Omental fat pad (tissue), 4 donors: ENCODE measurements around the gene ARMH3. TPM values are rescaled to one million over a fixed set of nuclear protein-coding genes. Genes with fewer than 3 reads are reported as not detected.

ENCODE experiments used
- ATAC-seq: fragments of 150-250 bp; one replicate; pipeline ENCODE4 v1.9.1; 2016; ENCODE audit warnings: mild to moderate bottlenecking, moderate library complexity; ENCODE audit not compliant: low FRiP score
- DNase-seq: peaks from one replicate; pipeline ENCODE4 v3.0.0-alpha.2; 2019; ENCODE audit warnings: low spot score
- CTCF ChIP-seq, 3 donors: fragments of 450-650 bp; IDR thresholded peaks; one replicate each; pipeline ENCODE4 v1.5.1; 2016 to 2017; ENCODE audit warnings: antibody characterized with exemption in 3 of 3, mild to moderate bottlenecking in 3 of 3, moderate library complexity in 2 of 3
- total RNA-seq, 4 donors: library from RNA; depleted of rRNA; stranded (reverse); fragments of >200 nt; gene quantifications; one replicate each; pipeline ENCODE4 v1.1.0, GENCODE V29; 2016

ARMH3 gene
- total RNA-seq, 4 donors from 2014 or later = 10.0 to 61.8 (median 12.7) TPM

DNA sequence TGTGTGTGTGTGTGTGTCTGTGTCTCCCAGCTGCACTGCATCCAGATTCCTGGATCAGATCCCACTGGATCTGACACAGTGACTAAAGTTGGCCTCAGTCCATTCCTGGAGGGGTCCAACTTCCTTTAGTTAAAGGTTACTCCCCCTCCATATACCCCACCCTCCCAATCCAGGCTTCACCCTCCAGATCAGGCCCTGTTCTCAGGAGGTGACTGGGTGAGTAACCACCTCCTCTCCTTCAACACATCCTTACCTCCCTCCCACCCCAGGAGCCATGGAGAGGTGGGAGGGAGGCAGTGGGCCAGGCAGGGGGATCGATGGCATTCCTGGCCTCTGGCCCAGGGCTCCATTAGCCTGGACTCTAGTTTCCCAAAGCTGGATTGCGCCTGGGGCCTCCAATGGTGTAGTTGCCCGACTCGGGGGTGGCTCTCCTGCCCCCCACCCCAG is 223.6 kb downstream of the ARMH3 start:
- TF ChIP-seq CTCF (IDR thresholded peaks at IDR 0.05) = no peak

DNA sequence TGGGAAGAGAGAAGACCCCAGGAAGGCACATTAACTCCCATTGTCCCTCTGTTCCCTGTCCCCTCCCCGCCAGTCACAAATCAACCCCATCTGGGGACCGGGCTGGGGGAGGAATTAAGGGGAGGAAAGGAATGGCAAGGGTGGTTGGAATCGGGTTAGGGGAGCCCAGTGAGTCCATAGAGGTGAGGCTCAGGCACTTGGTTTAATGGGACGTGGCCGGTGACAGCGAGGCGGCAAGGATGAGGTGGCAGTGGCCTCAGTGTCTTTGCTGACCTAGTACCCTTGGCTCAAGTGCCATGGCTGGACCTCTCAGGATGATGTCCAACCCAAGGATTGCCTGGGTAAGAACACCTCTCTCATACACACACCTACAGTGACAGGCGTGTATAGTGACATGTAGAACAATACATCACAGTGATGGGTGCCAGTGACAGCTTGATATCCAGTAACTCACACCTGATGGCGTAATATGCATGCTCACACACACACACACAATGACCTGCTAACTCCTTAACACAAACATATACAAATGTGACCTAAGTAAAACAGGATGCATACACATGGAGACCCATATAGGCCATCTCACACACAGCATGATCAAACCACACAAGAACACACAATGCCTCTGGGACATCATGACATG is 224.7 kb downstream of the ARMH3 start:
- DNase-seq (no peak), ATAC-seq (no peak)
- no peak for TF ChIP-seq CTCF (IDR thresholded peaks at IDR 0.05)

More for the DNA sequence above, 223.6 kb downstream of the ARMH3 start:
- DNase-seq (no peak), ATAC-seq (no peak)

DNA sequence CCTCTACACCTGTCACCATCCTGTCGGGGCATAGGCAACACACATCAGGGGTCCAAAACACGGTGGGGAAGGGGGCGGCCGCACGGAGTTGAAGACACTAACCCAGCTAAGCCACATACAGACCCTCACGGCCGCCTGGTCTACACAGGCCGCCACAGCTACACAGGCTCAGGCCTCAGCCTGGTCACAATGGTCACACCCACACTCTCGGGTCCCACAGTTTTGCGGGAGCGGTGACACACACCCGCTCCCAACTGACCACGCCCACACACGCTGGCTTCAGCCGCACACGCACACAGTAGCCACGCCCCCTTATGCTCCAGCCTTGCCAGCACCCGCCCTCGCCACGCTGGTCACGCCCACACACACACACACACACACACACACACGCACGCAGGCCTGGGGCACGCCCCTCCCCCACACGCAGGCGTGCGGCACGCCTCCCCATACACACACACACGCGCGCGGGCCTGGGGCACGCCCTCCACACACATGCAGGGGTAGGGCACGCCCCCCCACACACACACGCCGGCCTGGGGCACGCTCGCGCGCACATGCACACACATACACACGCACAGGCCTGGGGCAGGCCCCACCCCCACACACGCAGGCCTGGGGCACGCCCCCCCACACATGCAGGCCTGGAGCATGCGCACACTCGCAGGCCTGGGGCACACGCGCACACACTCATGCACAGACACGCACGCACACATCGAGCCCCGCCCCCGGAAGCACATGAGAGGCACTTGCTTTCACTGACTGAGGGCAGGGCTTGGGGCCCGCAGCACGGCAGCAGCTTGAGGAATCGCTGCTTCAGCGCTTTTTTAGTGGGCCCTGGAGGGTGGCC is 225.4 kb downstream of the ARMH3 start:
- no peak for TF ChIP-seq CTCF (IDR thresholded peaks at IDR 0.05)
- peak; percentile 88 for DNase-seq
- peak; percentile 86 for ATAC-seq

GRCh38 chr10:101829561-101830315 is 226.2 kb downstream of the ARMH3 start:
- ATAC-seq (peak; percentile 1), DNase-seq (no peak)
- no peak for TF ChIP-seq CTCF (IDR thresholded peaks at IDR 0.05)

DNA sequence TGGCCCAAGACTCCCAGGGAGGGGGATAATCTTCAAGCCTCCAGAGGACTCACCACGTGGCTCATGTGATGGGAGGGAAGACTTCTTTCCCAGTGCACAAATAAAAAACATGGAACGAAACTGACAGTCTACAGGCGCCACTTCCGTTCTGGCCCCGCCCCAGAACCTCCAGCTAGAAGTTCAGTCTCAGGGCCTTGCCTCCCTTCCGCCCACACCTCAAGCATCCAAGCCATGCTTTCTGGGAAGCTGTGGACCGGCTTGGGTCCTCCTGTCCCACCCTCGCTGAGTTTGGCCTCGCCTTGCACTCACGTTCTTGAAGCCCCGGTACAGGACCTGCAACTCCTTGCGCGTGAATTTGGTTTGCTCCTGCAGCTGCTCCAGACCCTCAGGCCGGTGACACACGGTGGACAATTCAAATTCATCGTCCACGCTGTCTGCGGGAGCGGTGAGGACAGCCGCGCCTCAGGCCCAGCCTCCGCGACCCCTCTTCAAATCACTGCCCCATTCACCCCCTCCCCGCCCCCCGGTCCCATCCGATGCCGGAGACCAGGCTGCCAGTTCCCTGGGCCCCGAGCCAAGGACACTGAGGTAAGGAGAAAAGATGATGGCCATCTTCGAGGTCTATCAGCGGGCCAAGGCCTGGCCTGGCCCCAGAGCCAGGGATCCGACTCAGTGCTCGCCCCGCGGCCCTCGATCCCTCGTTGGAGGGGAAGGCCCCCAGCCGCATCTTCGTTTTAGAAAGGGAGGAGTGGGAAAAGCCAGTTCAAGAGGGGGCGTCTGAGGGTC is 227.0 kb downstream of the ARMH3 start:
- no peak for ATAC-seq
- no peak for TF ChIP-seq CTCF (IDR thresholded peaks at IDR 0.05)
- DNase-seq = no peak

- no peak for TF ChIP-seq CTCF (IDR thresholded peaks at IDR 0.05)
- no peak for DNase-seq
- ATAC-seq = no peak
Observed at GRCh38 chr10:101827919-101828600, 227.9 kb downstream of the ARMH3 start.
